Fibroblast of mammary gland (primary cell): ENCODE data around the gene PLEKHN1.
"Not testable (repeated sequence)": the region's sequence is repeated elsewhere in the genome, so short reads cannot be mapped to it uniquely, and the experiment has no call there.

Experiments used
- DNase-seq: peaks from one replicate; pipeline ENCODE4 v3.0.0-alpha.2; 2010; ENCODE audit warnings: low read depth
- H3K4me3 ChIP-seq: 2 replicates; pipeline ENCODE4 v1.5.1; 2011; ENCODE audit warnings: low read depth, mild to moderate bottlenecking, low read length, moderate library complexity; ENCODE audit not compliant: control insufficient read depth
- TF ChIP-seq, protein P1 (sequence below): conservative IDR thresholded peaks from 2 replicates; pipeline ENCODE4 v1.5.1; 2011; ENCODE audit warnings: low read depth, low read length, inconsistent platforms; ENCODE audit not compliant: control insufficient read depth, insufficient read depth

Gene PLEKHN1

DNA sequence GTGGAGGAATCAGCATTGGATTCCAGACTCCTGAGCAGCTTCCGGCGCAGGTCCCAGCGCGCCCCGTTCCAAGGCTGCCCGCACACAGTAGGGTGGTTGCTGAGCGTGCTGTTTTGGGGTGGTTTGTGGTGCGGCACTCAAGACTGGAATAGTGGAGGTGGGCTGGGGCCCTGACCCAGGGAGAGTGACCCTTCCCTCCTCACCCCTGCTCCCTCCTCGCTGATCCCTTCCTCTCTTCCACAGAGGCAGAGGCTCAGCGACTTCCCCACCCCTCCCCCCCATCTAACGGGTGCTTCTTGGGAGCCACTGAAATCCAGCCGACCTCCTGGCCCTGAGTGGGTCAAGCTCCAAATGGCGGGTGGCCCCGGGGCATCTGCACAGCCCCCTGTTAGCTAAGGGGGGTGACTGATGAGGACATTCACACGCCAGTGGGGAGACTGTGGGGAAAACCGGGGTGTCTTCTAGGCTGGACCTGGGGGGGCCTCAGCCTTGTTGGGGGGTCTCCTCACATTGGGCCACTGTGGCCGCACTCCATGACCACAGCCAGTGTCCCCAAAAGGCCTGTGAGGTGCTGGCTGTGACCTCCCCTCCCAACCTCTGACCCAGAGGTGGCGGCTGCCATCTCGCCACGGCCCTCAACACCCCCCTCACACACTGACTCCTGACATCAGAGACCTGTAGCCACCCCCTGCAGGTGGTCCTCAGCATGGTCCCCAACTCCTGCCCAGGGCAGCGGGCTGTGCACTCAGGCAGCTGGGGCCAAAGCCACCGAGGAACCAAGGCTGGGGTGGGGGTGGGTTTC lies 37.5 kb downstream of the PLEKHN1 start:
- TF ChIP-seq, protein P1, sequence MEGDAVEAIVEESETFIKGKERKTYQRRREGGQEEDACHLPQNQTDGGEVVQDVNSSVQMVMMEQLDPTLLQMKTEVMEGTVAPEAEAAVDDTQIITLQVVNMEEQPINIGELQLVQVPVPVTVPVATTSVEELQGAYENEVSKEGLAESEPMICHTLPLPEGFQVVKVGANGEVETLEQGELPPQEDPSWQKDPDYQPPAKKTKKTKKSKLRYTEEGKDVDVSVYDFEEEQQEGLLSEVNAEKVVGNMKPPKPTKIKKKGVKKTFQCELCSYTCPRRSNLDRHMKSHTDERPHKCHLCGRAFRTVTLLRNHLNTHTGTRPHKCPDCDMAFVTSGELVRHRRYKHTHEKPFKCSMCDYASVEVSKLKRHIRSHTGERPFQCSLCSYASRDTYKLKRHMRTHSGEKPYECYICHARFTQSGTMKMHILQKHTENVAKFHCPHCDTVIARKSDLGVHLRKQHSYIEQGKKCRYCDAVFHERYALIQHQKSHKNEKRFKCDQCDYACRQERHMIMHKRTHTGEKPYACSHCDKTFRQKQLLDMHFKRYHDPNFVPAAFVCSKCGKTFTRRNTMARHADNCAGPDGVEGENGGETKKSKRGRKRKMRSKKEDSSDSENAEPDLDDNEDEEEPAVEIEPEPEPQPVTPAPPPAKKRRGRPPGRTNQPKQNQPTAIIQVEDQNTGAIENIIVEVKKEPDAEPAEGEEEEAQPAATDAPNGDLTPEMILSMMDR: no peak
- H3K4me3 ChIP-seq: no peak overlapping the region
- no peak for DNase-seq

- TF ChIP-seq, protein P1: no peak
- DNase-seq: no peak
- no peak overlapping the region for H3K4me3 ChIP-seq
These were observed 38.1 kb downstream of the PLEKHN1 start for GRCh38 chr1:1004420-1004779.

DNA sequence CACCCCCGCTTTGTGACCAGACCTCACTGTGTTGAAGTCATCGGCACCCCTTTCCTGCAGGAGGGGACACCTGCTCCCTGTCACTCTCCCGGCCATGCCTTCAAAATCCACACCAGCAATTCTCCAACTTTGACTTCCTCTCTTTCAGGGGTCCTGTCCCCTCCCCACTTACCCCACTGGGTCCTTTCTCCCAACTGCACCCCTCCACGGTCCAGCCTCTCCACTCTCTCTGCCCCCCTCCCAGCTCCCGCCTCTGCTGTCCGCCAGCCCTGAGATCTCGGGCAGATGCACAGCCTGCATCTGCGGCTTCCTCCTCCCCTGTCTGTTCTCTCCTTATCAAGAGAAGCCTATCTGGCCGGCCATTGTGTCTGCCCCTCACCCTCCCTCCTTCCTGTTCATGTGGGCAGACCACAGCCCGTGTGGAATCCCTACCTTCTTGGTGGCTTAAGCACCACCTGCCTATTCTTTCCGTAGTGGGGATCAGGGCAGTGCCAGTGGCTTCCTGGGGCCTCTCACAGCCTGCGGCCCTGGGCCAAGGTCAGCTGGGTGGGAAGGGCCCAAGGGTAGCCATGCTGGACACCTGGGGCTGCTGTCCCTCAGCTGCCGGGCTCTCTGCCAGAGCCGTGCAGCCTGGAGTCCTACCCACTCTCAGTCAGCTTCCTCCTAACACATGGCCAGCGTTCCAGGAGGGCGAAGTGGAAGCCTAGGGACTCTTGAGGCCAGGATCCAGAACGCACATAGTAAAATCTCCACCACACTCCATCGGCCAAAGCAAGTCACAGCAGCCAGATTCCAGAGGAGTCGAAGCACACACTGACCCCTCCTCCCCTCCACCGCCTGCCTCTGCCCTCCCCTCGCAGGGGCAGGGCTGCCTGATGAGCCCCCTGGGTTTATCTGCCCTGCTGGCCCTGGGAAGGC lies 38.8 kb downstream of the PLEKHN1 start:
- TF ChIP-seq, protein P1: no peak
- no peak overlapping the region for H3K4me3 ChIP-seq
- DNase-seq: no peak

DNA sequence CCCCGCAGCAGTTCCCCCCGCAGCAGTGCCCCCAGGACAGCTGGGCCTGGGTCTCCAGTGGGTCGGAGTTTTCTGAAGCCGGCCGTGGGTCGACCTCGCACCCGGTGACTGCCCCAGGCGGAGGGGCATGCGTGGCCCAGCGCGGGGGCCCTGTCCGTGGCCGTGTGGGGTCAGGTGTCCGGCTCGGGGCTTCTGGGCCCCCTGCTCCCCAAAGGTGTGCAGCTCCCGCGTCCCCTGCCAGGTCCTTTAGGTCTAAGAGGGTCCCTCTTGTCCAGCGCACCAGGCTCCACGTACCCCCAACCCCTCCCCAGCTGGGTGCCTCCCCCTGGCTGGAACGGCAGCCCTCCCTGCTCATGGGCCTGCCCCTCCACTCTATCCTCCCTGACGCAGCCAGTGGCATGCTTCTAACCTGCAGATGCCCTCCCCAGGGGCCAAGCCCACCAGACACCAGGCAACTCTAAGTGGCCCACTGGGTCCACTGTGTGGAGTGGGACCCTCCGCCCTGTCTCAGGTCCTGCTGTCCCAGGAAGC lies 39.6 kb downstream of the PLEKHN1 start:
- no peak overlapping the region for H3K4me3 ChIP-seq
- TF ChIP-seq, protein P1: no peak
- DNase-seq: no peak

GRCh38 chr1:1006305-1007159 lies 40.2 kb downstream of the PLEKHN1 start:
- DNase-seq: no peak
- TF ChIP-seq, protein P1: no peak
- H3K4me3 ChIP-seq: no peak overlapping the region

- DNase-seq, H3K4me3 ChIP-seq: not testable (repeated sequence)
These were observed 43.8 kb downstream of the PLEKHN1 start for GRCh38 chr1:1010131-1010530.
